Liver (tissue), 9 donors: ENCODE results near the gene CBR4. TPM values are rescaled to one million over a fixed set of nuclear protein-coding genes. Genes with fewer than 3 reads are reported as not detected.

Source experiments
- DNase-seq: peaks from one replicate; pipeline ENCODE4 v3.0.0-alpha.2; 2017; ENCODE audit warnings: low spot score
- H3K27ac ChIP-seq, 2 donors: one replicate each; pipeline ENCODE4 v1.7.0; 2013; ENCODE audit warnings: inconsistent platforms in 2 of 2, low read length in 2 of 2, control low read depth in 1 of 2, low read depth in 1 of 2, mild to moderate bottlenecking in 1 of 2
- H3K27me3 ChIP-seq, 4 donors: one replicate each; pipeline versions ENCODE4 v1.6.1 to v1.7.0; 2013; ENCODE audit warnings: low read length in 3 of 4, inconsistent platforms in 1 of 4, mild to moderate bottlenecking in 1 of 4, moderate library complexity in 1 of 4; ENCODE audit not compliant: control insufficient read depth in 4 of 4, insufficient read depth in 4 of 4
- H3K36me3 ChIP-seq, 4 donors: one replicate each; pipeline versions ENCODE4 v1.6.1 to v1.7.0; 2013; ENCODE audit warnings: low read length in 3 of 4, mild to moderate bottlenecking in 3 of 4, low read depth in 1 of 4, moderate library complexity in 1 of 4; ENCODE audit not compliant: control insufficient read depth in 4 of 4, insufficient read depth in 3 of 4
- H3K4me1 ChIP-seq, 4 donors: one replicate each; pipeline versions ENCODE4 v1.6.1 to v1.7.0; 2013; ENCODE audit warnings: low read length in 3 of 4, mild to moderate bottlenecking in 3 of 4, moderate library complexity in 1 of 4; ENCODE audit not compliant: control insufficient read depth in 4 of 4, insufficient read depth in 4 of 4
- H3K4me3 ChIP-seq, 3 donors: one replicate each; pipeline versions ENCODE4 v1.6.1 to v1.7.0; 2013; ENCODE audit warnings: low read length in 3 of 3, control low read depth in 1 of 3, low read depth in 1 of 3, mild to moderate bottlenecking in 1 of 3
- H3K9ac ChIP-seq, 2 donors: one replicate each; pipeline ENCODE4 v1.7.0; 2013; ENCODE audit warnings: low read length in 2 of 2, mild to moderate bottlenecking in 2 of 2, moderate library complexity in 2 of 2, control low read depth in 1 of 2, low read depth in 1 of 2
- H3K9me3 ChIP-seq, 4 donors: one replicate each; pipeline versions ENCODE4 v1.6.1 to v1.7.0; 2013; ENCODE audit warnings: low read length in 3 of 4; ENCODE audit not compliant: control insufficient read depth in 4 of 4
- ATF3 ChIP-seq: IDR thresholded peaks from 2 replicates; pipeline ENCODE4 v1.6.1; 2016; ENCODE audit warnings: antibody characterized with exemption
- CTCF ChIP-seq: fragments of 150-350 bp; IDR thresholded peaks from 2 replicates; pipeline ENCODE4 v1.5.1; 2017; ENCODE audit warnings: improper control_type of control experiment, low read depth, low read length; ENCODE audit not compliant: missing input control
- EGR1 ChIP-seq, 2 donors: IDR thresholded peaks; 2 replicates each; pipeline ENCODE4 v1.6.1; 2016 to 2018; ENCODE audit warnings: antibody characterized with exemption in 2 of 2, low read depth in 2 of 2
- FOXA1 ChIP-seq: IDR thresholded peaks from 2 replicates; pipeline ENCODE4 v1.6.1; 2016; ENCODE audit warnings: antibody characterized with exemption
- FOXA2 ChIP-seq: IDR thresholded peaks from 2 replicates; pipeline ENCODE4 v1.6.1; 2016; ENCODE audit warnings: antibody characterized with exemption
- GABPA ChIP-seq, 2 donors: IDR thresholded peaks in 1 of 2; conservative IDR thresholded peaks in 1 of 2; 2 replicates each; pipeline ENCODE4 v1.6.1; 2016; ENCODE audit warnings: antibody characterized with exemption in 2 of 2, mild to moderate bottlenecking in 1 of 2, moderate library complexity in 1 of 2
- HNF4A ChIP-seq, 2 donors: conservative IDR thresholded peaks; 2 replicates each; pipeline ENCODE4 v1.6.1; 2016; ENCODE audit warnings: antibody characterized with exemption in 2 of 2, mild to moderate bottlenecking in 2 of 2
- HNF4G ChIP-seq: IDR thresholded peaks from 2 replicates; pipeline ENCODE4 v1.6.1; 2016; ENCODE audit warnings: antibody characterized with exemption
- JUND ChIP-seq, 2 donors: IDR thresholded peaks; 2 replicates each; pipeline ENCODE4 v1.6.1; 2016; ENCODE audit warnings: antibody characterized with exemption in 2 of 2
- MAX ChIP-seq: IDR thresholded peaks from 2 replicates; pipeline ENCODE4 v1.6.1; 2016; ENCODE audit warnings: antibody characterized with exemption
- NR2F2 ChIP-seq: IDR thresholded peaks from 2 replicates; pipeline ENCODE4 v1.6.1; 2016; ENCODE audit warnings: antibody characterized with exemption
- RAD21 ChIP-seq, 2 donors: IDR thresholded peaks; 2 replicates each; pipeline ENCODE4 v1.6.1; 2016; ENCODE audit warnings: antibody characterized with exemption in 2 of 2, mild to moderate bottlenecking in 2 of 2
- REST ChIP-seq: IDR thresholded peaks from 2 replicates; pipeline ENCODE4 v1.6.1; 2016; ENCODE audit warnings: antibody characterized with exemption, mild to moderate bottlenecking
- RXRA ChIP-seq, 2 donors: IDR thresholded peaks; 2 replicates each; pipeline ENCODE4 v1.6.1; 2017 to 2018; ENCODE audit warnings: antibody characterized with exemption in 2 of 2, mild to moderate bottlenecking in 1 of 2
- SP1 ChIP-seq: IDR thresholded peaks from 2 replicates; pipeline ENCODE4 v1.6.1; 2018; ENCODE audit warnings: antibody characterized with exemption, mild to moderate bottlenecking
- YY1 ChIP-seq: IDR thresholded peaks from 2 replicates; pipeline ENCODE4 v1.6.1; 2016; ENCODE audit warnings: antibody characterized with exemption, mild to moderate bottlenecking
- ZBTB33 ChIP-seq: IDR thresholded peaks from 2 replicates; pipeline ENCODE4 v1.6.1; 2016; ENCODE audit warnings: antibody characterized with exemption
- WGBS: extraction: QIAGEN DNeasy Blood & Tissue Kit; methylation state at CpG from one replicate; pipeline ENCODE4 v1.1.7; 2013; 5-methylcytosine and 5-hydroxymethylcytosine counted together
- polyA plus RNA-seq, 2 donors: library from polyadenylated mRNA; stranded (reverse) in 1 of 2; unstranded in 1 of 2; fragments of 200-250 nt in 1 of 2; fragments of >200 nt in 1 of 2; fragmentation: Nextera tagmentation in 1 of 2; extraction: Ambion mirVana in 1 of 2; gene quantifications; one replicate each; pipeline versions ENCODE4 v1.2.1 to v1.2.3, GENCODE V29; 2013 to 2015
- total RNA-seq, 2 donors: library from RNA; depleted of rRNA; stranded (reverse); fragments of >200 nt; gene quantifications; one replicate each; pipeline ENCODE4 v1.2.3, GENCODE V29; 2014
- donor health status: healthy.
- donor health status: healthy.
- donor health status: healthy.
- donor health status: healthy.
- donor health status: healthy.

The CBR4 gene
- total and polyA plus RNA-seq, 4 donors = 9.4 to 32.8 (median 22.6) TPM

GRCh38 chr4:169030562-169030982 is 20.5 kb upstream of the CBR4 start:
- 90% methylated on average over 6 of the region's 6 CpGs for WGBS
- TF ChIP-seq HNF4G = no peak
- TF ChIP-seq SP1 = no peak
- no peak for TF ChIP-seq YY1
- TF ChIP-seq REST = no peak
- no peak for TF ChIP-seq NR2F2
- TF ChIP-seq JUND (IDR thresholded peaks at IDR 0.05) = no peak
- TF ChIP-seq GABPA (IDR thresholded peaks at IDR 0.05 in 1 of 2, conservative IDR thresholded peaks at IDR 0.05 in 1 of 2) = no peak
- TF ChIP-seq ZBTB33 = no peak
- no peak for TF ChIP-seq ATF3
- no peak for TF ChIP-seq HNF4A (conservative IDR thresholded peaks at IDR 0.05)
- TF ChIP-seq RXRA (IDR thresholded peaks at IDR 0.05) = no peak
- no peak for TF ChIP-seq CTCF
- TF ChIP-seq MAX = no peak
- no peak for TF ChIP-seq FOXA2
- TF ChIP-seq RAD21 (IDR thresholded peaks at IDR 0.05) = no peak
- Histone ChIP-seq H3K36me3 (no peaks in the 10 kb centered on the region), H3K27ac (no peak overlapping the region), H3K9me3 (no peaks in the 10 kb centered on the region), H3K4me3 (no peak overlapping the region), H3K27me3 (no peaks in the 10 kb centered on the region), H3K9ac (no peak overlapping the region), H3K4me1 (no peaks in the 10 kb centered on the region)
- no peak for DNase-seq

- Histone ChIP-seq H3K9ac (no peak overlapping the region), H3K27me3 (no peaks in the 10 kb centered on the region), H3K4me1 (no peaks in the 10 kb centered on the region), H3K36me3 (no peaks in the 10 kb centered on the region), H3K4me3 (no peak overlapping the region), H3K9me3 (no peaks in the 10 kb centered on the region), H3K27ac (no peak overlapping the region)
- WGBS = 76% methylated on average over 4 of the region's 4 CpGs
- DNase-seq = no peak
- TF ChIP-seq JUND (IDR thresholded peaks at IDR 0.05) = no peak
- TF ChIP-seq RAD21 (IDR thresholded peaks at IDR 0.05) = no peak
- no peak for TF ChIP-seq EGR1 (IDR thresholded peaks at IDR 0.05; ENCODE audit: low read depth in 2 of 2)
- no peak for TF ChIP-seq ZBTB33
- TF ChIP-seq NR2F2 = no peak
- no peak for TF ChIP-seq FOXA1
- TF ChIP-seq CTCF = no peak
- TF ChIP-seq SP1 = no peak
- TF ChIP-seq ATF3 = no peak
These were observed 19.9 kb upstream of the CBR4 start for GRCh38 chr4:169029947-169030346.
